Neural progenitor cell (in vitro differentiated cells): ENCODE measurements around the gene EPHB1.

Experiments used
- CTCF ChIP-seq: fragments of 200-600 bp; sonication (generic); IDR thresholded peaks from 2 replicates; pipeline ENCODE4 v1.5.1; 2017; ENCODE audit warnings: antibody characterized with exemption, mild to moderate bottlenecking
- EZH2 ChIP-seq: fragments of 200-600 bp; sonication (generic); IDR thresholded peaks from 2 replicates; pipeline ENCODE4 v1.6.1; 2017; ENCODE audit warnings: antibody characterized with exemption, mild to moderate bottlenecking, moderate library complexity
- EZH2phosphoT487 ChIP-seq: fragments of 200-600 bp; sonication (generic); IDR thresholded peaks from 2 replicates; pipeline ENCODE4 v1.6.1; 2017; ENCODE audit warnings: antibody characterized with exemption

GRCh38 chr3:134929976-134930375, 134.9 kb downstream of the EPHB1 start:
- TF ChIP-seq EZH2 (no peak), CTCF (no peak), EZH2phosphoT487 (no peak)
